CD14-positive monocyte (primary cell): Measurements from ENCODE around the gene SF1. TPM values are rescaled to one million over a fixed set of nuclear protein-coding genes. Genes with fewer than 3 reads are reported as not detected.

Source experiments
- DNase-seq, 3 donors: peaks; one replicate each; pipeline ENCODE4 v3.0.0-alpha.2; 2011 to 2022
- H2AFZ ChIP-seq: 2 replicates; pipeline ENCODE4 v1.6.0; 2012; ENCODE audit warnings: mild to moderate bottlenecking, low read depth, low read length, inconsistent platforms; ENCODE audit not compliant: insufficient read depth, poor library complexity, severe bottlenecking
- H3K27ac ChIP-seq, 2 donors: 1 replicate in 1 of 2; 2 replicates in 1 of 2; pipeline ENCODE4 v1.5.1; 2012 to 2013; ENCODE audit warnings: low read length in 2 of 2, control low read depth in 1 of 2, inconsistent platforms in 1 of 2, low read depth in 1 of 2, mild to moderate bottlenecking in 1 of 2
- H3K27me3 ChIP-seq, 2 donors: one replicate each; pipeline versions ENCODE4 v1.6.0 to v1.6.1; 2011 to 2013; ENCODE audit warnings: low read length in 2 of 2; ENCODE audit not compliant: control insufficient read depth in 2 of 2, insufficient read depth in 2 of 2
- H3K36me3 ChIP-seq, 2 donors: replicated peaks in 1 of 2; 1 replicate in 1 of 2; 2 replicates in 1 of 2; pipeline versions ENCODE4 v1.5.1 to v1.6.1; 2012 to 2013; ENCODE audit warnings: low read length in 2 of 2, control low read depth in 1 of 2, inconsistent platforms in 1 of 2, mild to moderate bottlenecking in 1 of 2; ENCODE audit not compliant: insufficient read depth in 2 of 2, control insufficient read depth in 1 of 2
- H3K4me1 ChIP-seq, 2 donors: 1 replicate in 1 of 2; 2 replicates in 1 of 2; pipeline versions ENCODE4 v1.5.1 to v1.6.1; 2012 to 2013; ENCODE audit warnings: low read length in 2 of 2, control low read depth in 1 of 2, inconsistent platforms in 1 of 2, mild to moderate bottlenecking in 1 of 2, moderate library complexity in 1 of 2; ENCODE audit not compliant: insufficient read depth in 2 of 2, control insufficient read depth in 1 of 2
- H3K4me2 ChIP-seq: replicated peaks from 2 replicates; pipeline ENCODE3; 2012; ENCODE audit warnings: low read length, moderate library complexity, mild to moderate bottlenecking; ENCODE audit not compliant: poor library complexity, severe bottlenecking; ENCODE audit errors: extremely low read depth
- H3K4me3 ChIP-seq, 3 experiments: fragments of 200-600 bp in 1 of 3; sonication (generic) in 1 of 3; replicated peaks in 1 of 3; 1 replicate in 2 of 3; 2 replicates in 1 of 3; pipeline ENCODE4 v1.5.1; 2011 to 2013; ENCODE audit warnings: low read length in 3 of 3, mild to moderate bottlenecking in 3 of 3, control low read depth in 2 of 3, low read depth in 2 of 3, inconsistent platforms in 1 of 3, moderate library complexity in 1 of 3
- H3K79me2 ChIP-seq: 2 replicates; pipeline ENCODE4 v1.6.0; 2012; ENCODE audit warnings: mild to moderate bottlenecking, control low read depth, inconsistent platforms, low read length, moderate library complexity; ENCODE audit not compliant: insufficient read depth
- H3K9ac ChIP-seq: 2 replicates; pipeline ENCODE4 v1.6.0; 2017; ENCODE audit warnings: low read length, mild to moderate bottlenecking; ENCODE audit not compliant: insufficient read depth, poor library complexity, severe bottlenecking
- H3K9me3 ChIP-seq, 2 donors: replicated peaks in 1 of 2; 1 replicate in 1 of 2; 2 replicates in 1 of 2; pipeline versions ENCODE4 v1.5.1 to v1.6.1; 2012 to 2013; ENCODE audit warnings: low read length in 2 of 2, control low read depth in 1 of 2; ENCODE audit not compliant: control insufficient read depth in 1 of 2, insufficient read depth in 1 of 2
- H4K20me1 ChIP-seq: 2 replicates; pipeline ENCODE4 v1.6.0; 2012; ENCODE audit warnings: mild to moderate bottlenecking, low read length, control low read depth, moderate library complexity; ENCODE audit not compliant: insufficient read depth
- H3K27ac Mint-ChIP-seq, 7 donors: one replicate each; pipeline ENCODE4 v1.8.0; 2020; ENCODE audit warnings: mild to moderate bottlenecking in 7 of 7, mixed read lengths in 7 of 7, moderate library complexity in 6 of 7, inconsistent platforms in 2 of 7
- H3K27me3 Mint-ChIP-seq, 3 donors: one replicate each; pipeline ENCODE4 v1.8.0; 2021 to 2022; ENCODE audit warnings: low read depth in 3 of 3, mild to moderate bottlenecking in 3 of 3, mixed read lengths in 3 of 3, moderate library complexity in 3 of 3, inconsistent platforms in 1 of 3
- H3K36me3 Mint-ChIP-seq, 2 donors: one replicate each; pipeline ENCODE4 v1.8.0; 2020; ENCODE audit warnings: mixed read lengths in 2 of 2, inconsistent platforms in 1 of 2, mild to moderate bottlenecking in 1 of 2
- H3K4me1 Mint-ChIP-seq: one replicate; pipeline ENCODE4 v1.8.0; 2020; ENCODE audit warnings: mild to moderate bottlenecking, mixed read lengths
- H3K4me3 Mint-ChIP-seq, 2 donors: one replicate each; pipeline ENCODE4 v1.8.0; 2020; ENCODE audit warnings: mild to moderate bottlenecking in 2 of 2, mixed read lengths in 2 of 2, moderate library complexity in 1 of 2
- H3K9me3 Mint-ChIP-seq, 7 donors: one replicate each; pipeline ENCODE4 v1.8.0; 2020 to 2022; ENCODE audit warnings: mixed read lengths in 7 of 7, mild to moderate bottlenecking in 6 of 7, moderate library complexity in 6 of 7, inconsistent platforms in 2 of 7
- WGBS: methylation state at CpG from one replicate; pipeline ENCODE4 v1.1.5; 2013; ENCODE audit warnings: missing lambda C conversion rate; ENCODE audit not compliant: insufficient coverage; 5-methylcytosine and 5-hydroxymethylcytosine counted together
- intact Hi-C, 2 donors: fragments of 100-400 bp; cut with micrococcal nuclease; formaldehyde crosslinking; loops; one replicate each; pipeline versions ENCODE4 v1.15.0 to v1.15.1; 2023
- polyA minus RNA-seq: library from RNA; depleted of rRNA, polyadenylated mRNA; stranded (reverse); fragments of >200 nt; gene quantifications from 2 replicates; pipeline ENCODE4 v1.2.3, GENCODE V29; 2012
- polyA plus RNA-seq, 3 donors: library from polyadenylated mRNA; depleted of rRNA in 1 of 3; unstranded in 2 of 3; stranded (reverse) in 1 of 3; fragments of 300-500 nt in 2 of 3; fragments of >200 nt in 1 of 3; fragmentation: Illumina TruSeq in 2 of 3; gene quantifications; 1 replicate in 2 of 3; 2 replicates in 1 of 3; pipeline ENCODE4 v1.2.3, GENCODE V29; 2012 to 2021
- total RNA-seq, 12 experiments: library from RNA in 1 of 12; stranded (reverse) in 1 of 12; fragments of 120-200 nt in 1 of 12; gene quantifications; one replicate each; pipeline ENCODE4 v1.2.4 and lab custom pipeline; 2013 to 2026; ENCODE audit warnings: mixed read lengths in 6 of 12, inconsistent platforms in 1 of 12
- TF ChIP-seq, protein P1 (sequence below): fragments of 200-600 bp; IDR thresholded peaks from one replicate; pipeline ENCODE4 v1.8.0; 2022; ENCODE audit warnings: antibody characterized with exemption, mild to moderate bottlenecking

SF1 gene, protein sequence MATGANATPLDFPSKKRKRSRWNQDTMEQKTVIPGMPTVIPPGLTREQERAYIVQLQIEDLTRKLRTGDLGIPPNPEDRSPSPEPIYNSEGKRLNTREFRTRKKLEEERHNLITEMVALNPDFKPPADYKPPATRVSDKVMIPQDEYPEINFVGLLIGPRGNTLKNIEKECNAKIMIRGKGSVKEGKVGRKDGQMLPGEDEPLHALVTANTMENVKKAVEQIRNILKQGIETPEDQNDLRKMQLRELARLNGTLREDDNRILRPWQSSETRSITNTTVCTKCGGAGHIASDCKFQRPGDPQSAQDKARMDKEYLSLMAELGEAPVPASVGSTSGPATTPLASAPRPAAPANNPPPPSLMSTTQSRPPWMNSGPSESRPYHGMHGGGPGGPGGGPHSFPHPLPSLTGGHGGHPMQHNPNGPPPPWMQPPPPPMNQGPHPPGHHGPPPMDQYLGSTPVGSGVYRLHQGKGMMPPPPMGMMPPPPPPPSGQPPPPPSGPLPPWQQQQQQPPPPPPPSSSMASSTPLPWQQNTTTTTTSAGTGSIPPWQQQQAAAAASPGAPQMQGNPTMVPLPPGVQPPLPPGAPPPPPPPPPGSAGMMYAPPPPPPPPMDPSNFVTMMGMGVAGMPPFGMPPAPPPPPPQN
- 115 TPM for total RNA-seq (2013)
- polyA plus RNA-seq (100 to 1,000 TPM in 1 of 3 donors, 10 to 100 TPM in 2; 31.6 to 302 (median 47.7) TPM), polyA minus RNA-seq (211 and 236 TPM in 2 replicates), total RNA-seq (lab: John Stamatoyannopoulos, UW) (53.7 to 260 (median 116) reads per million in 11 experiments)

DNA sequence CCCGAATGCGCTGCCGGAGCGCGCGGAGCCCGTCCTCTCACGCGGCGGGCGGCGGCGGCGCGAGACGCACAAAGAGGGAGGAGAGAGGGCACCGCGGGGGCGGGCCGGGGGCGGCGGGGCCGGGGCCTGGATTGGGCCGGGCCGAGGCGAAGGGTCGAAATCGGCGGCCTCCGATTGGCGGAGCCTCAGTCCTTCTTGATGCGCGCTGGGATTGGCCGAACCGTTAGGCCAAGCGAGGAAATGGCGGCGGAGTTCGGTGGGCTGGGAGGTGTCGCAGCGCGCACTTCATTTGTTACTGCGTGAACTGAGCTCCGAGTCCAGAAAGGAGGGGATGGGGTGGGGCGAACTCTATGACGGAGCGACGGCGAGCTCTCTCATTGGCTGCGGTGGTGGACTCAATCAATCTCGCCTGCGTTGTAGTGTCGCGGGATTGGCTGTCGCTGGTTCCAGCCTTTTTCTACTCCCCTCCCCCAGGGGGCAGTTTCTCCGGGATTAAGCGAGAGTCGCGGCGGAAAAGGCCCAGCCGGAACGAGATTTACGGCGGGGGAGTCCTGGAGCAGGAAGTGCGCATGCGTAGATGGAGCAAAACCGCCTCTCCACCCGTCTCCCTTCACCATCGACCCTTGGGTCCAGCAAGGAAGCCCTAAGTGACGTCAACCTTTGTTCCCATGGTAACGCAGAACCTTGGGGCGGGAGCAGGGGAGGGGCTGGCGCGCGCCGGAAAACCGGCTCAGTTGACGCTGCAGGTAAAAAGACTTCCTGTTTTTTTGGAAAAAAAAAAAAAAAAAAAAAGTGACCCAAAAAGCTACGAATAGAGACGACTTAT, at the start of gene SF1:
TSS of gene SF1 (minus strand) at position 70 of the 826 bp plus-strand sequence. CDS start 150 bp downstream, outside the sequence.
- H3K4me1 ChIP-seq: peaks cover 22 to 28% of the 10 kb centered on the region in 2 donors
- DNase-seq: peak; percentile 99 to 100 (median 100)
- H3K9me3 ChIP-seq: no peaks in the 10 kb centered on the region
- H4K20me1 ChIP-seq: peaks cover 39% of the 10 kb centered on the region
- H3K36me3 ChIP-seq: peaks cover 29 to 33% of the 10 kb centered on the region in 2 donors
- Mint-ChIP-seq H3K27ac (peak within 1 kb of the TSS; percentile 96 to 98 (median 97)), H3K27me3 (no peaks in the 10 kb centered on the region), H3K36me3 (peaks cover 38% of the 10 kb centered on the region in 2 donors), H3K9me3 (no peaks in the 10 kb centered on the region), H3K4me3 (peak within 1 kb of the TSS; percentile 90 to 92), H3K4me1 (peaks cover 44% of the 10 kb centered on the region)
- H2AFZ ChIP-seq: peak within 1 kb of the TSS; percentile 82
- TF ChIP-seq, protein P1, sequence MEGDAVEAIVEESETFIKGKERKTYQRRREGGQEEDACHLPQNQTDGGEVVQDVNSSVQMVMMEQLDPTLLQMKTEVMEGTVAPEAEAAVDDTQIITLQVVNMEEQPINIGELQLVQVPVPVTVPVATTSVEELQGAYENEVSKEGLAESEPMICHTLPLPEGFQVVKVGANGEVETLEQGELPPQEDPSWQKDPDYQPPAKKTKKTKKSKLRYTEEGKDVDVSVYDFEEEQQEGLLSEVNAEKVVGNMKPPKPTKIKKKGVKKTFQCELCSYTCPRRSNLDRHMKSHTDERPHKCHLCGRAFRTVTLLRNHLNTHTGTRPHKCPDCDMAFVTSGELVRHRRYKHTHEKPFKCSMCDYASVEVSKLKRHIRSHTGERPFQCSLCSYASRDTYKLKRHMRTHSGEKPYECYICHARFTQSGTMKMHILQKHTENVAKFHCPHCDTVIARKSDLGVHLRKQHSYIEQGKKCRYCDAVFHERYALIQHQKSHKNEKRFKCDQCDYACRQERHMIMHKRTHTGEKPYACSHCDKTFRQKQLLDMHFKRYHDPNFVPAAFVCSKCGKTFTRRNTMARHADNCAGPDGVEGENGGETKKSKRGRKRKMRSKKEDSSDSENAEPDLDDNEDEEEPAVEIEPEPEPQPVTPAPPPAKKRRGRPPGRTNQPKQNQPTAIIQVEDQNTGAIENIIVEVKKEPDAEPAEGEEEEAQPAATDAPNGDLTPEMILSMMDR: no peak
- intact Hi-C loops: no loop called here
- H3K4me2 ChIP-seq: peak within 1 kb of the TSS; percentile 90
- no peaks in the 10 kb centered on the region for H3K27me3 ChIP-seq
- H3K27ac ChIP-seq: peak within 1 kb of the TSS; percentile 89 to 92
- WGBS: 0% methylated on average over 56 of the region's 80 CpGs
- H3K4me3 ChIP-seq: peak within 1 kb of the TSS; percentile 66 to 98 (median 94)
- peak within 1 kb of the TSS; percentile 95 for H3K9ac ChIP-seq
- peaks cover 39% of the 10 kb centered on the region for H3K79me2 ChIP-seq

DNA sequence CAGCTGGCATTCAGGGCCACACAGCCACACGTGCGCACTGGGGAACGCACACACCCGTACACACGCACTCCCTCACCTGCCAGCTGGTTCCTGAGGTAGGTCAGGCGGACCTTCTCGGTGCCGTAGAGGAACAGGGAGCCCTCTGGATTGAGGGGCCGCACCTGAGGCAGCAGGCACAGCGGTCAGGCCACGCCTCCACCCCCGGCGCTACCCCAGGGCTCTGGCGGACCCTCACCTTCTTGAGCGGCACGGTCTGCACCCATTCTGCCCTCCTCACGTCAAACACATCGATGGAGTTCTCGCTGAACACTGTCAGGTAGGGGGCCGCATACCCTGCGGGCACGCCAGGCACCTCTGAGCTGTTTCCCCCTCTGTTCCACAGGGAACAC, 49.1 kb upstream of the SF1 start:
- TF ChIP-seq, protein P1: no peak
- Histone ChIP-seq H3K27me3 (no peaks in the 10 kb centered on the region), H3K36me3 (no peaks in the 10 kb centered on the region), H2AFZ (no peak overlapping the region), H3K9me3 (no peaks in the 10 kb centered on the region), H3K79me2 (no peaks in the 10 kb centered on the region), H3K4me3 (no peak overlapping the region), H4K20me1 (no peaks in the 10 kb centered on the region), H3K4me2 (no peak overlapping the region), H3K9ac (no peak overlapping the region), H3K4me1 (no peaks in the 10 kb centered on the region), H3K27ac (no peak overlapping the region)
- H3K27me3 Mint-ChIP-seq: peaks cover 0 to 2% (median 2%) of the 10 kb centered on the region in 3 donors
- no peak overlapping the region for H3K4me3 Mint-ChIP-seq
- H3K4me1 Mint-ChIP-seq: peaks cover 3% of the 10 kb centered on the region
- peaks cover 0 to 2% (median 0%) of the 10 kb centered on the region in 7 donors for H3K9me3 Mint-ChIP-seq
- 98% methylated on average over 22 of the region's 22 CpGs for WGBS
- H3K36me3 Mint-ChIP-seq: no peaks in the 10 kb centered on the region
- H3K27ac Mint-ChIP-seq: no peak overlapping the region
- intact Hi-C loops: no loop called here
- no peak for DNase-seq
